NCI-H82 (cell line): ENCODE data around the gene FGF19.

Experiments used
- DNase-seq: peaks from one replicate; lab custom pipeline; 2025; lab: John Stamatoyannopoulos, UW

Gene FGF19

GRCh38 chr11:69656536-69657455, 47.0 kb downstream of the FGF19 start:
- DNase-seq, result no peak

GRCh38 chr11:69655479-69656428, 48.1 kb downstream of the FGF19 start:
- DNase-seq, result no peak

GRCh38 chr11:69654660-69655478, 49.0 kb downstream of the FGF19 start:
- no peak for DNase-seq

- DNase-seq, result no peak
Measured at GRCh38 chr11:69654001-69654659, 49.7 kb downstream of the FGF19 start.

DNA sequence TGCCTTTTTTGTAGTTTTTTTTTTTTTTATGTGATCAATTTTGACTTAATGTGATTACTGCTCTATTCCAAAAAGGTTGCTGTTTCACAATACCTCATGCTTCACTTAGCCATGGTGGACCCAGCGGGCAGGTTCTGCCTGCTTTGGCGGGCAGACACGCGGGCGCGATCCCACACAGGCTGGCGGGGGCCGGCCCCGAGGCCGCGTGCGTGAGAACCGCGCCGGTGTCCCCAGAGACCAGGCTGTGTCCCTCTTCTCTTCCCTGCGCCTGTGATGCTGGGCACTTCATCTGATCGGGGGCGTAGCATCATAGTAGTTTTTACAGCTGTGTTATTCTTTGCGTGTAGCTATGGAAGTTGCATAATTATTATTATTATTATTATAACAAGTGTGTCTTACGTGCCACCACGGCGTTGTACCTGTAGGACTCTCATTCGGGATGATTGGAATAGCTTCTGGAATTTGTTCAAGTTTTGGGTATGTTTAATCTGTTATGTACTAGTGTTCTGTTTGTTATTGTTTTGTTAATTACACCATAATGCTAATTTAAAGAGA, 50.3 kb downstream of the FGF19 start:
- no peak for DNase-seq

- DNase-seq, result no peak
Measured at GRCh38 chr11:69652999-69653398, 50.8 kb downstream of the FGF19 start.

GRCh38 chr11:69651834-69652620, 51.8 kb downstream of the FGF19 start:
- no peak for DNase-seq

- no peak for DNase-seq
Measured at GRCh38 chr11:69650832-69651344, 52.9 kb downstream of the FGF19 start.

DNA sequence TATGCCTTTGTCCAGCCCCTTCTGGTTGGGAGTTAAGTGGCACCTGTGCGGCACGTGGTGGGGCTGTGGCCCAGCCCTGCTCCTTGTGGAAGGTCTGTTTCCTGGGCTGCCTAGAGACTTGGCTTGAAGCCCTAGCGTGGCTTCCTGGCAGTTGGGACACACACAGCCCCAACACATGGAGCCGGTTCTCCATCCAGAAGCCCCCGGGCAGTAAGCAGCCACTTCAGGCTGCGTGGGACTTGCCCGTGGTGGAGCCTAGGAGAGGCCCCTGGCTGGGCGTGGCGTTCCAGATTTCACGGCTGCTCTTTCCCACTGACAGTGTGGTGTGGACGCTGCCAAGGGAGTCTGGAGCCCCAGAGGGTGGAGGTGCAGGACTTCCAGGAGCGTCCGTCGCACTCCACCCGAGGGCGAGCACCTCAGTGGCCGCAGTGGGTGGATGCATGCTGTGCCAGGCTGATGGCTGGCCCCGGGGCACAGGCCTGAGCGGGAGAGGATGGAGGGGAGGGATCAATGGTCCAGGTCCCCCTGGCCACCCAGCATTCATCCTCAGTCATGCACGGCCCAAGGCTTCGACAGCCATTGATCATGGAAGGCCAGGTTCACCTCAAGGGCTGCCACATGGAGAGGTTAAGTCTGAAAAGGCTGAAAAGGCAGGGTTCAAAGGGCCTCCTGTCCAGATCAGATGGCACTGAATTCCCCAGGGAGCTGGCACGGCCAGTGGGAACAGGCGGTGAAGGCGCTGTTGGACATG, 53.6 kb downstream of the FGF19 start:
- no peak for DNase-seq

- no peak for DNase-seq
Measured at GRCh38 chr11:69649576-69649900, 54.3 kb downstream of the FGF19 start.

- DNase-seq, result no peak
Measured at GRCh38 chr11:69648679-69649575, 54.9 kb downstream of the FGF19 start.
